GM19397 (cell line): ENCODE data around the gene SYNGR2.

ENCODE experiments used
- ATAC-seq: cut with Tn5 transposase; IDR thresholded peaks from one replicate; pipeline ENCODE4 v1.9.1; 2021; ENCODE audit warnings: mild to moderate bottlenecking, moderate library complexity; ENCODE audit not compliant: unreplicated experiment

SYNGR2 gene

GRCh38 chr17:78197147-78197832 lies 28.9 kb downstream of the SYNGR2 start:
- ATAC-seq: no peak

- no peak for ATAC-seq
These were observed 32.1 kb downstream of the SYNGR2 start for GRCh38 chr17:78200451-78200850.

- ATAC-seq: no peak
These were observed 34.3 kb downstream of the SYNGR2 start for GRCh38 chr17:78202666-78203065.

- ATAC-seq: no peak
These were observed 36.2 kb downstream of the SYNGR2 start for GRCh38 chr17:78204387-78205123.

- no peak for ATAC-seq
These were observed 36.9 kb downstream of the SYNGR2 start for GRCh38 chr17:78205124-78205775.

GRCh38 chr17:78206298-78206697 lies 37.9 kb downstream of the SYNGR2 start:
- ATAC-seq: no peak

GRCh38 chr17:78208486-78208885 lies 40.1 kb downstream of the SYNGR2 start:
- ATAC-seq: no peak

- no peak for ATAC-seq
These were observed 41.7 kb downstream of the SYNGR2 start for GRCh38 chr17:78210111-78210510.

- ATAC-seq: no peak
These were observed 42.7 kb downstream of the SYNGR2 start for GRCh38 chr17:78211032-78211431.

- ATAC-seq: peak; percentile 82
These were observed 45.8 kb downstream of the SYNGR2 start, which contains the start of gene BIRC5 for GRCh38 chr17:78214016-78214705. Gene BIRC5 (plus strand): TSS chr17:78214253. CDS start chr17:78214317, 64 bp downstream.

- no peak for ATAC-seq
These were observed 46.3 kb downstream of the SYNGR2 start for GRCh38 chr17:78214706-78215061.

GRCh38 chr17:78219396-78220150 lies 51.2 kb downstream of the SYNGR2 start:
- no peak for ATAC-seq
